H1 (cell line): ENCODE results near the gene RGR. TPM values are rescaled to one million over a fixed set of nuclear protein-coding genes. Genes with fewer than 3 reads are reported as not detected.
A peak's percentile ranks its signal among the peaks of the same experiment; 100 is the strongest.

ENCODE experiments used
- HDAC2 ChIP-seq, 2 experiments: fragments of 300-600 bp in 1 of 2; sonication (generic) in 1 of 2; IDR thresholded peaks; 2 replicates each; pipeline ENCODE4 v1.6.1; 2011 to 2012; ENCODE audit warnings: low read depth in 2 of 2, low read length in 2 of 2, mild to moderate bottlenecking in 2 of 2, moderate library complexity in 2 of 2, borderline replicate concordance in 1 of 2, inconsistent platforms in 1 of 2
- KDM1A ChIP-seq: fragments of 200-600, 300-600 bp; sonication (generic); IDR thresholded peaks from 2 replicates; pipeline ENCODE4 v1.7.1; 2016; ENCODE audit warnings: mild to moderate bottlenecking, low read length, borderline replicate concordance
- SIRT6 ChIP-seq: IDR thresholded peaks from one replicate; pipeline ENCODE4 v1.7.1; 2012; ENCODE audit warnings: low read length, inconsistent platforms
- polyA plus RNA-seq, 7 experiments: library from polyadenylated mRNA; depleted of rRNA in 3 of 7; stranded (reverse) in 5 of 7; unstranded in 2 of 7; fragments of >200 nt in 5 of 7; fragments of 200-250 nt in 2 of 7; gene quantifications; 1 replicate in 5 of 7; 2 replicates in 1 of 7; 4 replicates in 1 of 7; pipeline versions ENCODE4 v1.2.1 to v1.2.3, GENCODE V29; 2011 to 2013; ENCODE audit warnings: missing spikeins in 2 of 7, mixed read lengths in 2 of 7
- total RNA-seq: library from RNA; stranded (reverse); fragmentation: NEBNext Ultra II Directional; extraction: Animal tissue kit (Norgen Biotek cat#: 25700); gene quantifications from 2 replicates; pipeline ENCODE4 v1.2.1, GENCODE V29; 2021
- TF ChIP-seq, protein P1 (sequence below): IDR thresholded peaks from 2 replicates; pipeline ENCODE4 v1.6.1; 2012; ENCODE audit warnings: inconsistent platforms

Gene RGR
- total and polyA plus RNA-seq, 2 of the 8 experiments (the other 6 are each of a cell fraction or from before 2014, with no cell fraction given) = not detected

DNA sequence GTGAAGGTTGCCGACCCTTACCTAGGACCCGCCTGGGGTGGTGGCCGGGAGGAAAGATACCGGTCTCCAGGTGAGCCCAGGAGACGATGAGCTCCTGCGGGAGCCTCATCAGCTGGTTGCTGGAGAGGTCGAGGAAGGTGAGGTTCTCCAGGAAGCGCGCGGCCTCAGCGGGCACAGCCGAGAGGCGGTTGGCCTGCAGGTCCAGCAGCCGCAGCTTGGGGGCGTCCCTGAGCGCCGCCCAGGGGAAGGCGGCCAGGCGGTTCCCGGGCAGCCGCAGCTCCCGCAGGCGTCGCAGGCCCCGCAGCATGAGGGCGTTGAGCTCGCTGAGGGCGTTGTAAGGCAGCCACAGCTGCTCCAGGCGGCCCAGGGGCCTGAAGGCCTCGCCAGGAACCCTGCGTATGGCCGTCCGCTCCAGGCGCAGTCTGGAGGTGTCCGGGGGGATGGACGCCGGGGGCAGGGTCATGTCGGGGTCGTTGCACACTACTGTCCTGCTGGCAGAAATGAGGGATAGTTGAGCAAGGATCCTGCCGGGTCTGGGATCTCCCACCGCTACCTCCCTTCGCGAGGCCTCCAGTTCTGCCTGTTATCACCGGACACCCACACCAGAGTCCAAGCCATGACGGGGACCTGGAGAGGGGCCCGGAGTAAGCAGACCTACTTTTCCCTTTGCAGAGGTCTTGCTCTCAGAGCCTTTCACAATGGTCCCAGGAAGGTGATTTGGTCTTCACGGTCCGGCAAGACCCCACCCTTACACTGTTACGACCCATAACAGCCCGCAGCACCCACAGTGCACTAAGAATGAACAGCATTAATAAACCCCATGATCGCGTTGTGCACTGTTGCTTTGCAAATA, 7.4 kb upstream of the RGR start (continued):
- TF ChIP-seq HDAC2 (IDR thresholded peaks at IDR 0.05; ENCODE audit: borderline replicate concordance in 1 of 2, low read depth in 2 of 2, low read length in 2 of 2) (peak in 1 of 2 experiments; percentile 76; a peak in 1 of 4 replicates), SIRT6 (no peak), KDM1A (0 out of 2 replicates have a peak, but pooled peaks have one; percentile 18)
- TF ChIP-seq, protein P1, sequence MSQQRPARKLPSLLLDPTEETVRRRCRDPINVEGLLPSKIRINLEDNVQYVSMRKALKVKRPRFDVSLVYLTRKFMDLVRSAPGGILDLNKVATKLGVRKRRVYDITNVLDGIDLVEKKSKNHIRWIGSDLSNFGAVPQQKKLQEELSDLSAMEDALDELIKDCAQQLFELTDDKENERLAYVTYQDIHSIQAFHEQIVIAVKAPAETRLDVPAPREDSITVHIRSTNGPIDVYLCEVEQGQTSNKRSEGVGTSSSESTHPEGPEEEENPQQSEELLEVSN = peak; percentile 99
- TF ChIP-seq, all 59 proteins: peak for 8
